ENCODE results near the gene RXRG.
A peak's percentile ranks its signal among the peaks of the same experiment; 100 is the strongest.

RXRG gene

DNA sequence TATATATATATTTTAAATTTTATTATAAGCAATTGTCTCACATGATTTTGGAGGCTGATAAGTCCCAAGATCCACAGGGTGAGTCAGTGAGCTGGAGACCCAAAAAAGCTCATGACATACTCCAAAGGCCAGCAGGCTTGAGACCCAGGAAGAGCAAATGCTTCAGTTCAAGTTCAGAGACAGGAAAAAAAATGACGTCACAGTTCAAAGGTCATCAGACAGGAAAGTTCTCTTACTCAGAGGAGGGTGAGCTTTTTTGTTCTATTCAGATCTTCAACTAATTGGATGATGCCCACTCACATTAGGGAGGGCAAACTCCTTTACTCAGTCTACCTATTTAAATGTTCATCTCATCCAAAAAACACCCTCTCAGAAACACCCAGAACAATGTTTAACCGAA lies 18.2 kb downstream of the RXRG start:
- no peak overlapping the region for H3K4me3 ChIP-seq (ENCODE audit: low read depth, low read length)
- DNase-seq (ENCODE audit: low read depth), result no peak
- TF ChIP-seq, protein P1, sequence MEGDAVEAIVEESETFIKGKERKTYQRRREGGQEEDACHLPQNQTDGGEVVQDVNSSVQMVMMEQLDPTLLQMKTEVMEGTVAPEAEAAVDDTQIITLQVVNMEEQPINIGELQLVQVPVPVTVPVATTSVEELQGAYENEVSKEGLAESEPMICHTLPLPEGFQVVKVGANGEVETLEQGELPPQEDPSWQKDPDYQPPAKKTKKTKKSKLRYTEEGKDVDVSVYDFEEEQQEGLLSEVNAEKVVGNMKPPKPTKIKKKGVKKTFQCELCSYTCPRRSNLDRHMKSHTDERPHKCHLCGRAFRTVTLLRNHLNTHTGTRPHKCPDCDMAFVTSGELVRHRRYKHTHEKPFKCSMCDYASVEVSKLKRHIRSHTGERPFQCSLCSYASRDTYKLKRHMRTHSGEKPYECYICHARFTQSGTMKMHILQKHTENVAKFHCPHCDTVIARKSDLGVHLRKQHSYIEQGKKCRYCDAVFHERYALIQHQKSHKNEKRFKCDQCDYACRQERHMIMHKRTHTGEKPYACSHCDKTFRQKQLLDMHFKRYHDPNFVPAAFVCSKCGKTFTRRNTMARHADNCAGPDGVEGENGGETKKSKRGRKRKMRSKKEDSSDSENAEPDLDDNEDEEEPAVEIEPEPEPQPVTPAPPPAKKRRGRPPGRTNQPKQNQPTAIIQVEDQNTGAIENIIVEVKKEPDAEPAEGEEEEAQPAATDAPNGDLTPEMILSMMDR (conservative IDR thresholded peaks at IDR 0.05; ENCODE audit: low read depth, low read length), result no peak

- TF ChIP-seq, protein P1 (conservative IDR thresholded peaks at IDR 0.05; ENCODE audit: low read depth, low read length), result no peak
- no peak for DNase-seq (ENCODE audit: low read depth)
- no peak overlapping the region for H3K4me3 ChIP-seq (ENCODE audit: low read depth, low read length)
Observed at GRCh38 chr1:165425621-165426020, 19.3 kb downstream of the RXRG start.

GRCh38 chr1:165424454-165425216 lies 20.3 kb downstream of the RXRG start:
- TF ChIP-seq, protein P1 (conservative IDR thresholded peaks at IDR 0.05; ENCODE audit: low read depth, low read length), result no peak
- H3K4me3 ChIP-seq (ENCODE audit: low read depth, low read length), result no peak overlapping the region
- DNase-seq (ENCODE audit: low read depth), result peak; percentile 2

GRCh38 chr1:165423136-165423535 lies 21.8 kb downstream of the RXRG start:
- no peak for DNase-seq (ENCODE audit: low read depth)
- H3K4me3 ChIP-seq (ENCODE audit: low read depth, low read length), result no peak overlapping the region
- TF ChIP-seq, protein P1 (conservative IDR thresholded peaks at IDR 0.05; ENCODE audit: low read depth, low read length), result no peak

DNA sequence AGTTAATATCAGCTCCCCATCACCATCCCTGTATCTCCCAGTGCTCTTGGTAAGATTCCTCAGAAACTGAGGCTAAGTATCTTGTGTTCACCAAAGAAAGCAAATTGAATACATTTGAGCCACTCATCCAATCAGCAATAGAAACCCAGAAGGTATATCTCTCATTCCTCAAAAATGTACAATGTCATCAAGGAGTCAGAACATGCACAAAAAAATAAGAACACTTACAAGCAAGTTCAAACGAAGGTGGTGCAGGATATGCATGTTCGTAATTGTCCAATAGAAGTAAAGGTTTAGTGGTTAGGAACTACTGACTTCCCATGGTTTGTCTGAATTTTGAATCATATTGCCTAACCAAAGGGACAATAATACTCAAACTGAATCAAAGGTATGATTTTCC lies 24.3 kb downstream of the RXRG start:
- no peak overlapping the region for H3K4me3 ChIP-seq (ENCODE audit: low read depth, low read length)
- TF ChIP-seq, protein P1 (conservative IDR thresholded peaks at IDR 0.05; ENCODE audit: low read depth, low read length), result no peak
- no peak for DNase-seq (ENCODE audit: low read depth)

GRCh38 chr1:165419839-165420238 lies 25.1 kb downstream of the RXRG start:
- no peak overlapping the region for H3K4me3 ChIP-seq (ENCODE audit: low read depth, low read length)
- DNase-seq (ENCODE audit: low read depth), result no peak
- TF ChIP-seq, protein P1 (conservative IDR thresholded peaks at IDR 0.05; ENCODE audit: low read depth, low read length), result no peak

DNA sequence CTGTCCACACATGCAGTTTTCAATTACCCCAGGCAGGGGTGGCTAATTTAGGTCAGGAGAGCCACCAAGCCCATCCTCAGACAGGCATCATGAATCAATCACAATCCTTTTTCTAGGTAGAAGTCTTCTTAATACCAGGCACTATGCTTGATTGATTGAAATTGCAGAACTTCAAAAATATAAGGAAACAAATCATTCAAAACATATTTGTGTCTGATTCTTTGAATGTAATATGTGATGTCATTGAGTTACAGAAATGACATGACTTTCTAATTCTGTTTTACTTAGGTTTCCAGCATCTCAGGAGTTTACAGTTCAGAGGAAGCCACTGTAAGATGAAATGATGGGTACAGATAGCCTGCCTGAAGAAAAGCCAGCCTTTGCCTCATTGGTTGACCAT lies 26.7 kb downstream of the RXRG start:
- no peak overlapping the region for H3K4me3 ChIP-seq (ENCODE audit: low read depth, low read length)
- TF ChIP-seq, protein P1 (conservative IDR thresholded peaks at IDR 0.05; ENCODE audit: low read depth, low read length), result no peak
- DNase-seq (ENCODE audit: low read depth), result no peak
